Cardiac muscle cell (in vitro differentiated cells and primary cell): Measurements from ENCODE around the gene HIVEP3. TPM values are rescaled to one million over a fixed set of nuclear protein-coding genes. Genes with fewer than 3 reads are reported as not detected.

ENCODE experiments used
- DNase-seq, 2 donors: peaks; one replicate each; pipeline versions ENCODE4 v3.0.0 to v3.0.0-alpha.2; 2010 to 2017; ENCODE audit warnings: low read depth in 1 of 2, low spot score in 1 of 2
- H3K27ac ChIP-seq: fragments of 200-600 bp; sonication (generic); 2 replicates; pipeline ENCODE4 v1.5.1; 2016
- H3K27me3 ChIP-seq: fragments of 200-600 bp; sonication (generic); 2 replicates; pipeline ENCODE4 v1.6.0; 2016; ENCODE audit warnings: control low read depth
- H3K36me3 ChIP-seq: fragments of 200-600 bp; sonication (generic); 2 replicates; pipeline ENCODE4 v1.5.1; 2016; ENCODE audit warnings: control low read depth
- H3K4me1 ChIP-seq: fragments of 200-600 bp; sonication (generic); 2 replicates; pipeline ENCODE4 v1.8.1; 2017; ENCODE audit warnings: low read depth, mild to moderate bottlenecking, mixed run types
- H3K4me3 ChIP-seq: fragments of 200-600 bp; sonication (generic); 2 replicates; pipeline ENCODE4 v1.5.1; 2016; ENCODE audit warnings: mild to moderate bottlenecking
- H3K9me3 ChIP-seq: fragments of 200-600 bp; sonication (generic); 2 replicates; pipeline ENCODE4 v1.5.1; 2017; ENCODE audit warnings: low read depth, mild to moderate bottlenecking, control low read depth
- polyA plus RNA-seq: library from polyadenylated mRNA; unstranded; fragments of >200 nt; fragmentation: Nextera tagmentation; extraction: Ambion mirVana; gene quantifications from 2 replicates; pipeline ENCODE4 v1.2.1, GENCODE V29; 2016
- total RNA-seq: library from RNA; depleted of rRNA; stranded (reverse); fragments of >200 nt; gene quantifications from 2 replicates; pipeline ENCODE4 v1.2.3, GENCODE V29; 2016
- TF ChIP-seq, protein P1 (sequence below): IDR thresholded peaks from 2 replicates; pipeline ENCODE4 v1.5.1; 2012; ENCODE audit warnings: low read depth, mild to moderate bottlenecking, low read length

The HIVEP3 gene
- total and polyA plus RNA-seq, 2 experiments from 2014 or later, result 0.42 to 0.62 TPM

DNA sequence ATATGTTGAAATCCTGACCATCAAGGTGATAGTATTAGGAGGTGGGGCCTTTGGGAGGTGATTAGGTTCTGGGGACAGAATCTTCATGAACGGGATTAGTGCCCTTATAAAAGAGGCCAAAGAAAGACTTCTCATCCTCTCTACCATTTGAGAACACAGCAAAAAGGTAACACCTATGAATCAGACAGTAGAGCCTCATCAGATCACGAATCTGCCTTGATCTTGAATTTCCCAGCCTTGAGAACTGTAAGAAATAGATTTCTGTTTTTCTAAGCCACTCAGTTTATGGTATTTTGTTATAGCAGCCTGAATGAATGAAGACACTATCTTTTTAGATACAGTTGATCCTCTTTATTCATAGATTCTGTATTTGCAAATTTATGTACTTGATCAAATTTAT, 227.3 kb downstream of the HIVEP3 start:
- H3K4me1 ChIP-seq, result no peaks in the 10 kb centered on the region
- H3K4me3 ChIP-seq, result no peak overlapping the region
- no peaks in the 10 kb centered on the region for H3K9me3 ChIP-seq
- H3K27me3 ChIP-seq, result no peaks in the 10 kb centered on the region
- DNase-seq, result no peak
- TF ChIP-seq, protein P1, sequence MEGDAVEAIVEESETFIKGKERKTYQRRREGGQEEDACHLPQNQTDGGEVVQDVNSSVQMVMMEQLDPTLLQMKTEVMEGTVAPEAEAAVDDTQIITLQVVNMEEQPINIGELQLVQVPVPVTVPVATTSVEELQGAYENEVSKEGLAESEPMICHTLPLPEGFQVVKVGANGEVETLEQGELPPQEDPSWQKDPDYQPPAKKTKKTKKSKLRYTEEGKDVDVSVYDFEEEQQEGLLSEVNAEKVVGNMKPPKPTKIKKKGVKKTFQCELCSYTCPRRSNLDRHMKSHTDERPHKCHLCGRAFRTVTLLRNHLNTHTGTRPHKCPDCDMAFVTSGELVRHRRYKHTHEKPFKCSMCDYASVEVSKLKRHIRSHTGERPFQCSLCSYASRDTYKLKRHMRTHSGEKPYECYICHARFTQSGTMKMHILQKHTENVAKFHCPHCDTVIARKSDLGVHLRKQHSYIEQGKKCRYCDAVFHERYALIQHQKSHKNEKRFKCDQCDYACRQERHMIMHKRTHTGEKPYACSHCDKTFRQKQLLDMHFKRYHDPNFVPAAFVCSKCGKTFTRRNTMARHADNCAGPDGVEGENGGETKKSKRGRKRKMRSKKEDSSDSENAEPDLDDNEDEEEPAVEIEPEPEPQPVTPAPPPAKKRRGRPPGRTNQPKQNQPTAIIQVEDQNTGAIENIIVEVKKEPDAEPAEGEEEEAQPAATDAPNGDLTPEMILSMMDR, result no peak
- H3K27ac ChIP-seq, result no peak overlapping the region
- H3K36me3 ChIP-seq, result no peaks in the 10 kb centered on the region

DNA sequence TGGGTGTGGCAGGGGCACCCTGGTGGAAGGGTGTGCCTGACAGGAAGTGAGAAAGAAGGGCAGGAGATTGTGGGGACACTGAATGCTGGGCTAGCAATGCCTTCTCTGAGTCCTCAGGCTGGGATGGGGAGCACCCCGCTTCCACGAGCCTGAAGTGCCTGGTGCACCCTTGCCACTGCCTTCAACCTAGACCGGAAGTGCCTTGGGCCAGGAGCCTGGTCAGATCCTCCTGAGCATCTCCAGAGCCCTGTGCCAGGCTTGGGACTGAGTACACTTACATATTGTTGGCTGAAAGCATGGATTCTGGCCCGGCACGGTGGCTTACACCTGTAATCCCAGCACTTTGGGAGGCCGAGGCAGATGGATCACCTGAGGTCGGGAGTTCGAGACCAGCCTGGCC, 228.4 kb downstream of the HIVEP3 start:
- Histone ChIP-seq H3K4me3 (no peak overlapping the region), H3K27me3 (no peaks in the 10 kb centered on the region), H3K36me3 (no peaks in the 10 kb centered on the region), H3K27ac (no peak overlapping the region), H3K9me3 (no peaks in the 10 kb centered on the region), H3K4me1 (no peaks in the 10 kb centered on the region)
- TF ChIP-seq, protein P1, result no peak
- no peak for DNase-seq

DNA sequence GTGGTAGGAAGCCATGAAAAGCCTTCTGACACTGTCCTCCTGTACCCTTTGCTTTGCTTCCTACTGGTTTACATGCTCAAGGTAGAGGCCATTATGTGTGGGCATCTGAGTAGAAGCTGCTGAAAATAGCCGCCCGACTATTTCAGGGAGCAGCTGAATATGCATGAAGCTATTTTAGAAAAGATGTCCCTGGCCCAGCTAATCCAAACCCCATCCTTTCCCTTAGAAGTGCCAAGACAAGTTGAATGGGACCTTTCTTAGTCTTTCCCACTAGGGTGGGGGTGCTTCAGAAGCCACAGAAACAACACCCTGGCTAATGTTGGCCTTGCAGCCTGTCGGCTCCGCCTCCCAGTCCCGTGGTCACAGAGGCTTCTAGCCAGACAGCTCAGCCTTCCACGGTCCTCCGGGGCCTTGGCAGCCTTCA, 229.2 kb downstream of the HIVEP3 start:
- Histone ChIP-seq H3K27ac (no peak overlapping the region), H3K4me1 (no peaks in the 10 kb centered on the region), H3K4me3 (no peak overlapping the region), H3K36me3 (no peaks in the 10 kb centered on the region), H3K27me3 (no peaks in the 10 kb centered on the region), H3K9me3 (no peaks in the 10 kb centered on the region)
- TF ChIP-seq, protein P1, result no peak
- no peak for DNase-seq

DNA sequence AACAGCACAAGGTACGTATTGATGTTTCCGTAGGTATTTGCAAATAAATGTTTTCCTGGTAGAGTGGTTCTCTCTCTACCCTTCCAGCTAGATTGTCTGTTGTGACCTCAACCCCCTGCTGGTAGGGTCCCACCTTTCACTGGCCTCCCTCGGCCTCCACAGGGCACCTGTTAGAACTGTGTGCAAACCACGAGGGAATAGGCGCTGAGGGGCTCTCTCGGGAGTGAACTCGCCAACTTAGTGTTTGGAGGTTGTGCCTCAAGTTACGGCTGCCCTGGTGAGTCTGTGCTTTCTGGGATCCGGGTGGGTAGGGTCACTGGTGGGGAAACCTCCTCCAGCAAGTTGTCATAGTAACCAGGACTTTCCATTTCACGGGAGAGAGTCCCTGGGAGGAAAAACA, 229.6 kb downstream of the HIVEP3 start:
- Histone ChIP-seq H3K4me3 (no peak overlapping the region), H3K9me3 (no peaks in the 10 kb centered on the region), H3K27me3 (no peaks in the 10 kb centered on the region), H3K36me3 (no peaks in the 10 kb centered on the region), H3K4me1 (no peaks in the 10 kb centered on the region), H3K27ac (no peak overlapping the region)
- no peak for DNase-seq
- TF ChIP-seq, protein P1, result no peak

DNA sequence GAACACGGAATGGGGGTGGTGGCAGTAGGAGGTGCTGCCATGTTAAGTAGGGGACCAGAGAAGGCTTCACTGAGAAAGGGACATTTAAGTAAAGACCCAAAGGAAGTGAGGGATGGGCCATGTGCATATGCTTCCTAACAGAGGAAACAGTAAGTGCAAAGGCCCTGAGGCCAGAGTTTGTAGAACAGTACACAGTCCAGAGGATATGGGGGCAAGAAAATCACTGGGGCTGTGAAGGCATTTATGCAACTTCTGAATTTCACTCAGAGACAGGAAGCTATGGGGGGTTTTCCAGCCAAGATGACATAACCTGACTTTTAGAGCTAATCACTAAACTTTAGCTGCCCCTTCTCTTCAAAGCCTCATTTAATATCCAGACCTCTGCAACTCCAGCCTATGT, 231.7 kb downstream of the HIVEP3 start:
- Histone ChIP-seq H3K9me3 (no peaks in the 10 kb centered on the region), H3K36me3 (no peaks in the 10 kb centered on the region), H3K27ac (no peak overlapping the region), H3K27me3 (no peaks in the 10 kb centered on the region), H3K4me1 (no peaks in the 10 kb centered on the region), H3K4me3 (no peak overlapping the region)
- no peak for DNase-seq
- TF ChIP-seq, protein P1, result no peak
